HCT116 (cell line): Measurements from ENCODE around the gene CNTN4.

Source experiments
- ATF3 ChIP-seq: IDR thresholded peaks from 2 replicates; pipeline ENCODE4 v1.6.1; 2012
- CEBPB ChIP-seq: IDR thresholded peaks from 2 replicates; pipeline ENCODE4 v1.6.1; 2012; ENCODE audit warnings: low read depth
- CTCF ChIP-seq, 3 experiments: fragments of 200-600 bp in 1 of 3; sonication (generic) in 1 of 3; IDR thresholded peaks in 2 of 3; conservative IDR thresholded peaks in 1 of 3; 2 replicates each; pipeline ENCODE4 v1.5.1; 2012 to 2017; ENCODE audit warnings: low read depth in 2 of 3, low read length in 2 of 3, antibody characterized with exemption in 1 of 3, borderline replicate concordance in 1 of 3, control low read depth in 1 of 3, mild to moderate bottlenecking in 1 of 3, mixed read lengths in 1 of 3, mixed run types in 1 of 3, moderate library complexity in 1 of 3; ENCODE audit not compliant: insufficient read depth in 1 of 3
- EGR1 ChIP-seq: IDR thresholded peaks from 2 replicates; pipeline ENCODE4 v1.6.1; 2012; ENCODE audit warnings: low read depth
- ELF1 ChIP-seq: IDR thresholded peaks from 2 replicates; pipeline ENCODE4 v1.6.1; 2012; ENCODE audit warnings: low read depth, borderline replicate concordance
- EZH2 ChIP-seq: fragments of 200-600 bp; sonication (generic); IDR thresholded peaks from 2 replicates; pipeline ENCODE4 v1.6.1; 2017; ENCODE audit warnings: antibody characterized with exemption, mixed run types
- EZH2phosphoT487 ChIP-seq: fragments of 200-600 bp; IDR thresholded peaks from 2 replicates; pipeline ENCODE4 v1.6.1; 2018; ENCODE audit warnings: antibody characterized with exemption, borderline replicate concordance
- POLR2A ChIP-seq: IDR thresholded peaks from 2 replicates; pipeline ENCODE4 v1.7.0; 2011; ENCODE audit warnings: borderline replicate concordance; ENCODE audit not compliant: insufficient read depth, insufficient read length; ENCODE audit errors: extremely low read depth
- POLR2AphosphoS5 ChIP-seq: IDR thresholded peaks from 2 replicates; pipeline ENCODE4 v1.6.1; 2011; ENCODE audit warnings: mild to moderate bottlenecking, low read depth, low read length, moderate library complexity
- REST ChIP-seq: IDR thresholded peaks from 2 replicates; pipeline ENCODE4 v1.6.1; 2012; ENCODE audit warnings: low read depth
- SIN3A ChIP-seq: IDR thresholded peaks from 2 replicates; pipeline ENCODE4 v1.6.1; 2012; ENCODE audit warnings: low read depth
- YY1 ChIP-seq: IDR thresholded peaks from 2 replicates; pipeline ENCODE4 v1.6.1; 2011; ENCODE audit warnings: low read length, low read depth, moderate library complexity, mild to moderate bottlenecking; ENCODE audit not compliant: insufficient replicate concordance; ENCODE audit errors: extremely low read depth

GRCh38 chr3:2153053-2153452 lies 54.4 kb downstream of the CNTN4 start:
- no peak for TF ChIP-seq CEBPB
- no peak for TF ChIP-seq POLR2A
- no peak for TF ChIP-seq CTCF (IDR thresholded peaks at IDR 0.05 in 2 of 3, conservative IDR thresholded peaks at IDR 0.05 in 1 of 3; ENCODE audit: borderline replicate concordance in 1 of 3, insufficient read depth in 1 of 3, low read depth in 2 of 3, low read length in 2 of 3)
- no peak for TF ChIP-seq ELF1
- TF ChIP-seq EZH2phosphoT487: no peak
- no peak for TF ChIP-seq POLR2AphosphoS5
- TF ChIP-seq EGR1: no peak
- TF ChIP-seq ATF3: no peak
- no peak for TF ChIP-seq EZH2
- no peak for TF ChIP-seq REST
- no peak for TF ChIP-seq YY1
- TF ChIP-seq SIN3A: no peak
